Mucosa of descending colon (tissue), 3 donors: ENCODE results near the gene PANK4. TPM values are rescaled to one million over a fixed set of nuclear protein-coding genes. Genes with fewer than 3 reads are reported as not detected.
"Not testable (repeated sequence)": the region's sequence is repeated elsewhere in the genome, so short reads cannot be mapped to it uniquely, and the experiment has no call there.

Experiments
- ATAC-seq: fragments of 200-7000 bp; cut with Tn5 transposase; one replicate; pipeline ENCODE4 v1.9.1; 2020; ENCODE audit warnings: mild to moderate bottlenecking, moderate library complexity
- DNase-seq, 3 donors: peaks; one replicate each; pipeline ENCODE4 v3.0.0-alpha.2; 2020
- H3K36me3 ChIP-seq: fragments of 200-600 bp; one replicate; pipeline ENCODE4 v1.8.0; 2021; ENCODE audit warnings: low read depth, mild to moderate bottlenecking
- H3K4me1 ChIP-seq: fragments of 200-600 bp; one replicate; pipeline ENCODE4 v1.8.0; 2021; ENCODE audit warnings: low read depth, mild to moderate bottlenecking
- H3K4me3 ChIP-seq: fragments of 200-600 bp; one replicate; pipeline ENCODE4 v1.8.0; 2021; ENCODE audit warnings: mild to moderate bottlenecking
- H3K9me3 ChIP-seq: fragments of 200-600 bp; one replicate; pipeline ENCODE4 v1.8.0; 2021; ENCODE audit warnings: mild to moderate bottlenecking
- CTCF ChIP-seq: fragments of 200-600 bp; IDR thresholded peaks from one replicate; pipeline ENCODE4 v1.8.0; 2022; ENCODE audit warnings: antibody characterized with exemption, mild to moderate bottlenecking
- intact Hi-C, 2 donors: fragments of 100-400 bp; cut with DNase I in 1 of 2; cut with micrococcal nuclease in 1 of 2; formaldehyde crosslinking; loops; one replicate each; pipeline versions ENCODE4 v1.11.0 to v1.11.1; 2022; cut with DNase I, micrococcal nuclease
- total RNA-seq, 3 donors: library from RNA; stranded (reverse); fragmentation: NEBNext Ultra II Directional in 2 of 3; extraction: Animal tissue kit (Norgen Biotek cat#: 25700) in 2 of 3; gene quantifications; one replicate each; pipeline versions ENCODE4 v1.2.1 to v1.2.4, GENCODE V29; 2021 to 2023
- donor health status: DM: no; HTN: no; CAD: no; lungs with moderate emphysema.
- donor health status: DM: no; HTN: no; CAD: no.
- donor health status: DM: no; HTN: yes; CAD: no.

Gene PANK4
- total RNA-seq, 3 donors from 2014 or later = 28.1 to 51.6 (median 44.7) TPM

DNA sequence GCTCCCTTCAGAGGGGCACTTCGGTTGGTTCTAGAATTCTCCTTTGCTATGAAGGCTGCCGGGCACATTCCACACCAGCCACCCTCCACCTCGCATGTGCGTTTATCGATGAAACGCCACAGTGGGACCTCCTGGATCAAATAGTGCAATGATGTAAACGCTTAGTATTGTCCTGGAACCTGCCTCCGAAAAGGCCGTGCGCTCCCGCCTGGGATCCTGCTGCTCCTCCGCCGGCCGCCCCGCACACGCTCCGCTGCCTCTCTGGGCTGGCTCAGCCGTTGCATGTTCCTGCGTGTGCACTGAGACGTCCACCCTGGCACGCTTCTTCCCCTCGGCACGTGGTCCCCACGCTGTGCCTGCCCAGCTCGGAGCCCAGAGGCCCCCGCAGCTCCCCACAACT lies 25.8 kb upstream of the PANK4 start:
- no peak for DNase-seq
- Histone ChIP-seq H3K4me1 (peaks cover 39% of the 10 kb centered on the region), H3K4me3 (no peak overlapping the region), H3K9me3 (no peaks in the 10 kb centered on the region), H3K36me3 (no peaks in the 10 kb centered on the region)
- no peak for ATAC-seq
- intact Hi-C loops = no loop called here
- TF ChIP-seq CTCF = no peak

DNA sequence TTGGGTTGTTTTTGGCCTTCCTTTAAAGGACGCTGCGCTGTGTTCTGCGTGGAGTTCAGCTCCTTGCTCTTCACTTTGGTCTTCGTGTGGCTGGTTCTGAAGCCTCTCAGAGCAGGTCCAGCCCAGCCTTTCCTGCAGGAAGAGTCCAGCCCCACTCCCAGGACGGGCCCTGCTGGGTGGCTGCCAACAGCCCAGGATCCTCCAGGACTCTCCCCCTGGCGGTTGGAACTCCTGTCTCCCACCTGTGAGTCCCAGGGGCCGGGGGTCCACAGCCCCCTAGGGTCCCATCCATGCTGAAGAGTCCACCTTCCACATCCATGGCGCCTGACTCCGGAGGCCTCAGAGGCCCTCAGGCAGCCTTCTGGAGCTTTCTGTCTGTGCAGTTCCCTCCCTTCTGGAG lies 25.1 kb upstream of the PANK4 start:
- H3K9me3 ChIP-seq, intact Hi-C loops, ATAC-seq, DNase-seq, H3K36me3 ChIP-seq, H3K4me3 ChIP-seq: not testable (repeated sequence)
- H3K4me1 ChIP-seq = peaks cover 41% of the 10 kb centered on the region

- H3K9me3 ChIP-seq, DNase-seq, H3K36me3 ChIP-seq, intact Hi-C loops, H3K4me3 ChIP-seq: not testable (repeated sequence)
- peaks cover 44% of the 10 kb centered on the region for H3K4me1 ChIP-seq
- peak; percentile 2 for ATAC-seq
These were observed 24.0 kb upstream of the PANK4 start for GRCh38 chr1:2550309-2550861.

- not testable (repeated sequence) for ATAC-seq, H3K36me3 ChIP-seq, DNase-seq, H3K9me3 ChIP-seq, H3K4me3 ChIP-seq
- H3K4me1 ChIP-seq = peaks cover 43% of the 10 kb centered on the region
- intact Hi-C loops = loop anchor here (5.0 kb wide), 2 partner anchors 132 to 137 kb away; partner anchors contain the start of gene PEX10 (in 1 of the 2)
These were observed 23.1 kb upstream of the PANK4 start for GRCh38 chr1:2549367-2550029.

GRCh38 chr1:2548068-2548589 lies 21.7 kb upstream of the PANK4 start:
- DNase-seq (peak; percentile 94 to 95 (median 95)), ATAC-seq (peak; percentile 68)
- peak; percentile 97 for TF ChIP-seq CTCF
- Histone ChIP-seq H3K36me3 (no peaks in the 10 kb centered on the region), H3K4me3 (no peak overlapping the region), H3K9me3 (no peaks in the 10 kb centered on the region), H3K4me1 (peaks cover 51% of the 10 kb centered on the region)
- intact Hi-C loops = loop anchor here (5.0 kb wide), 2 partner anchors 131 to 136 kb away; partner anchors contain the start of gene PEX10 (in 1 of the 2)

DNA sequence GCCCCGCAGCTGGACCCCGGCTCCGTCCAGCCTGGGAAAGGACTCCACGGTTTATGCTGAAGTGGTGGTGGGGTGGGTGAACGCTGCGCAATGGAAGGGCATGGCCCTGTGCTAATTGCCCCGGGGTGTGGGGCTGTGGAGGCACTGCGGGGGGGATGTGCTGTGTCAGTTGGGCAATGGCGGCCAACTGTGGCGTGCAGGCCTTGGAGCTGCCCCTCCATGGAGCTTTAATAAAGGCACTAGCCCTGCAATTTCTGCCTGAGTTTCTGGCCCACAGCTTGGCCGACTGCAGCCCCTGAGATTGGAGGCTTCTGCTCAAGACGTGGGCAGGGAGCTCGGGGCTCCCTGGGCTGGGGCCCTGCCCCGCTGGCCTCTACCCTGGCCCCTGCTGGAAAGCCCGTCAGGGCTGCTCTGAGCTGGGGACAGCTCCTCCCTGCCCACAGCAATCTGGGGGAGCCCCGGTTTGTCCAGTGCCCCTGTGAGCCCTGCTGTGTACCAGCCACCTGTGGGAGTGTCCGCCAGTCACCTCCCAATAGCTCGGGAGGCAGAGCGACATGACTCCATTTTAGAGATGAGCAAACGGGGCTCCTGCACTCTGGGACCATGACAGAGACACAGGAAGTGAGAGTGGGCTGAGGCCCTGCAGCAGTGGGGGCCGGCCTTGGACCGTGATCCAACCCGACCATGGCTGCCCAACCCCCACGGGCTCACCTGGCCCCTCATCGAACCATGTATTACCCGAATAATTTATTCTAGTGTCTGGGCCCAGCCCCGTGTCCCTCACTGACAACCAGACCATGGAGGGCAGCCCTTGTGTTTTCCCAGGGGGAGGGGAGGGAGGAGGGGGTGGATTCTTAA lies 21.0 kb upstream of the PANK4 start:
- H3K36me3 ChIP-seq = no peaks in the 10 kb centered on the region
- H3K9me3 ChIP-seq = no peaks in the 10 kb centered on the region
- intact Hi-C loops = loop anchor here (5.0 kb wide), 2 partner anchors 130 to 135 kb away; partner anchors contain the start of gene PEX10 (in 1 of the 2)
- TF ChIP-seq CTCF = no peak
- ATAC-seq = peak; percentile 11
- DNase-seq = no peak
- H3K4me3 ChIP-seq = peak overlapping the region; percentile 30
- peaks cover 53% of the 10 kb centered on the region for H3K4me1 ChIP-seq
